ENCODE data around the gene MYH14.

Gene MYH14

DNA sequence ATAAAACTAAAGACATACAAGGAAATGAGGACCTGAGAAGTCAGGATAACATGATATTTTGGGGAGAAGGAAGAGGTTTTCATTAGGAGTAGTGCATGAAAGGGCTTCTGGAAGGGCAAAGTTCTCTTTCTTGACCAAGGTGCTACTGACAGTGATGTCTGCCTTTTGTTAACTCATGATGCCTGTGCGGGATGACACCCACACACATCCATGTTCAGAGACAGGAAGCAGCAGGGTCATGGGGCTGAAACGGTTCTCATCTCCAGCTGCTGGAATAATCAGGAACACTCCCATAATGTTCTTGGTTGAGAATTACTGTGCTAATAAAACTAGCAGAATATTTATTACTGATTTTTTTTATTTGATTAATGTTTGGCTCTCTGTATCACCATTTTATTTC, 96.6 kb downstream of the MYH14 start:
- DNase-seq = no peak

DNA sequence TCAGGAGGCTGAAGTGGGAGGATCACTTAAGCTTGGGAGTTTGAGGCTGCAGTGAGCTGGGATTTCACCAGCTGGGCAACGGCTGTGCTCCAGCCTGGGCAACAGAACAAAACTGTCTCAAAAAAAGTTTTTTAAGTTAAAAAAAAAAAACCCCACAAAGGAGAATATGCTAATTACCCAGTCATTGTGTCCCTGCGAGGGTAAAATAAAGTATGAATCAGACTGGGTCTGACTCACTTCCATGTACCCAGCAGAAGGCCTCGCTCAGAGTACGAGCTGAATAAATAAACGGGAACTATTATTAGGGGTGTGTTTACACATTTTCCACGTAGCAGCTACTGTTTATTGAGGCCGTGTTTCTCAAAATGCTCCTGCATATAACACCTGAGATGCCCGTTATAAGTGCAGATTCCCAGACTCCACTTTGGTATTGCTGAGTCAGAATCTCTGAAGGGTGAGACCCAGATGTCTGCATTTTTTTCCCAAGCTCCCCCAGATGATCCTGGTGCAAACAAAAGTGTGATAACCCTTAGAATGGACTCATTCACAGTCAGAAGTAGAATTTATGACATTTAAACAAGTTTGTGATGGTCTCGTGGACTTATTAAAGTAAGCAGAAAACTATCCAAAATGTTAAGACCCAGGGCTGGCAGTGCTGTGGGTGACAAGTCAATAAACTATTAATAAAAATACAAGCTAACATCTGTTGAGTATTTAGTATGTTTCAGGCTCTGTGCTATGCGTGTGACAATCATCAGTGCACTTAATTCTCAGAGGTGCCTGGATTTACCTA, 97.6 kb downstream of the MYH14 start:
- DNase-seq = no peak

DNA sequence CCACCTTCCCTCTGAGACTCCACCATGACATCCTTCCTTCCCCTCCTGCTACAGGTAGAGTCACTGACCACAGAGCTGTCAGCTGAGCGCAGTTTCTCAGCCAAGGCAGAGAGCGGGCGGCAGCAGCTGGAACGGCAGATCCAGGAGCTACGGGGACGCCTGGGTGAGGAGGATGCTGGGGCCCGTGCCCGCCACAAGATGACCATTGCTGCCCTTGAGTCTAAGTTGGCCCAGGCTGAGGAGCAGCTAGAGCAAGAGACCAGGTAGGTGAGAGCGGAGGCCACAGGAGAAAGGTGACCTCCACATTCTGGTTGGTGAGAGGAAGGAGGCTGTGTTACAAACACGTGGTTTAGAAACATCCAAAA, 98.2 kb downstream of the MYH14 start:
- DNase-seq = no peak

DNA sequence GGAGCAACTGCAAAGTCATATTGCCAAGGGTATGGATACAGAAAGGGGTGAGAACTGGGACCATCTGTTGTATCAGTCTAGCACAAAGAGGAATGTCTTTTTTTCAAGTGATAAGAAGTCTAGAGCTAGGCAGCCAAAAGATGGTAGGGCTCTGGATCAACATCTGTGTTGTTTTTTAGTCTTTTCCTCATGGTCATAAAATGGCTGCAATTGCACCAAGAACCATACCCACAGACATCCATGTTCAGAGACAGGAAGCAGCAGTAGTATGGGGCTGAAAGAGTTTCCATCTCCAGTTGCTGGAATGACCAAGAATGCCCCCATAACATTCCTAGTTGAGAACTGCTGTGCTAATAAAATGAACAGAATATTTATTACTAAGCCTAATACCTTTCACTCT, 100.1 kb downstream of the MYH14 start:
- DNase-seq = no peak

DNA sequence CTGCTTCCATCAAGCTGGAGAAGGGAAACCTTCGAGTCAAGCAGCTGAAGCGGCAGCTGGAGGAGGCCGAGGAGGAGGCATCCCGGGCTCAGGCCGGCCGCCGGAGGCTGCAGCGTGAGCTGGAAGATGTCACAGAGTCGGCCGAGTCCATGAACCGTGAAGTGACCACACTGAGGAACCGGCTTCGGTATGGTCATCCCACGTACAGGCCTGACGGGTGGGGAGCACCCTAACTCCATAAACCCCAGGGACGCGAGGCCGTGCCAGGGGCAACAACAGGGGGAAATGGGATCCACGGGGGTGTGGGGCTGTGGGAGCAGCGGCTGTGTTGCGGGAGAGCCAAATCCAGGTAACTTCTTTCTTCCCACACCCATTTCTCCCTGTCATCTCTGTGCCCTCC, 105.6 kb downstream of the MYH14 start:
- no peak for DNase-seq

DNA sequence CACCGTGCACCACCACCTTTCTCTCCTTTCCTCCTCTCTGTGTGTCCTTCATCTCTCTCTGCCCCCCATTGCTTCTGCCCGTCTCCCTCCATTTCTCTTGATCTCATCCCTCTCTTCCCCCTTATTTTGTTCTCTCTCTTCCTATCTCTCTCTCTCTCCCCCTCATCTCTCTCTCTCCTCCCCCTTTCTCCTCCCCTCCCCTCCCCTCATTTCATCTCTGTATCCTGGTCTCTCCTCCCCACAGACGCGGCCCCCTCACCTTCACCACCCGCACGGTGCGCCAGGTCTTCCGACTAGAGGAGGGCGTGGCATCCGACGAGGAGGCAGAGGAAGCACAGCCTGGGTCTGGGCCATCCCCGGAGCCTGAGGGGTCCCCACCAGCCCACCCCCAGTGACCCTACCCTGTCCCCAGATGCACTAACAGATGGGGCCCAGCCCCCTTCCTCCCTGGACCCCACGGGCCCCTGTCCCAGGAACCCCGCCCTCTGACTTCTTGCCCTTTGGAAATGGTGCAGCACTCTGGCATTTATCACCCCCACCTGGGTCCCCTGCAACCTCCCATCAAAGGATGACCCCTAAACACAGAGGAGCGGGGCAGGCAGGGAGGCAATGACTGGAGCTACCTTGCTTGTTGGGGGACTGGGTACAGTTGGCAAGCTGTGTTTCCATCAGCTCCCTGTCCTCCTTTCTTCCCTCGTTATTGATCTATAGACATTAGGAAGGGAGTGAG, 106.1 kb downstream of the MYH14 start:
- DNase-seq = no peak

DNA sequence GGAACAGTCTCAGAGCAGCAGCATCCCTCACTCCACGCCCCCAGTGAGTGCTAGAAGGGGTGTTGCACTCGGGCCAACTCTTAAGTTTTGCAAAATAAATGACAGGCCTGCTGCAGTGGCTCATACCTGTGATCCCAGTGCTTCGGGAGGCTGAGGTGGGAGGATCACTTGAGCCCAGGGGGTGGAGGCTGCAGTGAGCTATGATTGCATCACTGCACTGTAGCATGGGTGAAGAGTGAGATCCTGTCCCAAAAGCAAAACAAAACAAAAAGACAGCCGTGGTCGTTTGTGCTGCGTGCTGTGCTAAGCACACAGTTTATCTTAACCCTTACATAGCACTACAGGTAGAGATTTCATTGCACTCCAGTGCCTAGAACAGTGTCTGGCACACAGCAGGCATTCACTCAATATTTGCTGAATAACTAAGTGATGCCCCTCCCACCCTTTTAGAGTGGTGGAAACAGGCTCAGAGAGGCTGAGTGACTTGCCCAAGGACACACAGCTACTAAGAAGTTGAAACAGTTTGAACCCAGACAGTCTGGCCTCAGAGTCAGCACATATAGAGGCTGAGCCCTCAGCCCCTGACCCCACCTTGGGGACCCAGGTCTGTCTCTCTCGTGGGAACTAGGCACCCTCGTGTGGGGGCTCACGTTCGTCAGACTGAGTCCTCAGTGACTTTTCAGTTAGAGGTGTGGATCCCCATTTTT, 107.5 kb downstream of the MYH14 start:
- no peak for DNase-seq

DNA sequence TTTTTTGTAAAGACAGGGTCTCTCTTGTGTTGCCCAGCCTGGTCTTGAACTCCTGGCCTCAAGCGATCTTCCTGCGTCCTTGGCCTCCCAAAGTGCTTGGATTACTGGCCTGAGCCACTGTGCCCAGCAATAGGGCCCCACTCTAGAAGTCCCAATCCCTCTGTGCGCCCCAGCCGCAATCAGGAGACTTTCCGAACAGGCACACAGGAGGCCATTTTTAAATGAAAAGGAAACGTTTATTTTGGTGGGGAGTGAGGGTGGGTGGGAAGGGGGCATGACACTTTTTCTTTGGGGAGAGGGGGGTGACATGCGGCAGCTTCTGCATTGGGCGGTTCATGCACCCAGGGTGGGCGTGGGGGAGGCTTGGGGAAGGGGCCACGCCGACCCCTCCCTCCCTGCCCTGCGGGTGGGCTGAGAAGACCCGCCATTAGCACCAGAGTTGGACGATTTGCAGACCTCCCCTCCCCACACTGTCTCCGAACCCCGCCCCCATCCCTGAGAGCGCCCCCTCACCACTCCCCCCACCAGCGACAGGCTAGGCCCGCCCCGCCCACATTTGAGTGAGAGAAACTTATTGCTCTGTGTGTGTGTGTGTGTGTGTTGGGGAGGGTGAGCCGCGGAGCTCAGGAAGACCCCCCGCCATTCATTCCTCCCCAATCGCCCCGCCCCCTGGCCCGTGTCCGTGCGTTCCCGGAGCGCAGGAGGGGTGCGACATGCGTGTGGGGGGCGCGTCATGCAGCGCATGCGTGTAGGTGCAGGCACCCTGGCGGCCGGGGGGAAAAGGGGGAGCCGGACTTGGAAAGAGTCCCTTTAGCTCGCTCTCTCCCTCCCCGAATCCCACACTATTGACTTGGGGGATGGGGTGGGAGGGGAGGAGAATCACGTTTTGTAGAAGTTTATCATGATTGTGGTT, 108.6 kb downstream of the MYH14 start:
- no peak for DNase-seq

DNA sequence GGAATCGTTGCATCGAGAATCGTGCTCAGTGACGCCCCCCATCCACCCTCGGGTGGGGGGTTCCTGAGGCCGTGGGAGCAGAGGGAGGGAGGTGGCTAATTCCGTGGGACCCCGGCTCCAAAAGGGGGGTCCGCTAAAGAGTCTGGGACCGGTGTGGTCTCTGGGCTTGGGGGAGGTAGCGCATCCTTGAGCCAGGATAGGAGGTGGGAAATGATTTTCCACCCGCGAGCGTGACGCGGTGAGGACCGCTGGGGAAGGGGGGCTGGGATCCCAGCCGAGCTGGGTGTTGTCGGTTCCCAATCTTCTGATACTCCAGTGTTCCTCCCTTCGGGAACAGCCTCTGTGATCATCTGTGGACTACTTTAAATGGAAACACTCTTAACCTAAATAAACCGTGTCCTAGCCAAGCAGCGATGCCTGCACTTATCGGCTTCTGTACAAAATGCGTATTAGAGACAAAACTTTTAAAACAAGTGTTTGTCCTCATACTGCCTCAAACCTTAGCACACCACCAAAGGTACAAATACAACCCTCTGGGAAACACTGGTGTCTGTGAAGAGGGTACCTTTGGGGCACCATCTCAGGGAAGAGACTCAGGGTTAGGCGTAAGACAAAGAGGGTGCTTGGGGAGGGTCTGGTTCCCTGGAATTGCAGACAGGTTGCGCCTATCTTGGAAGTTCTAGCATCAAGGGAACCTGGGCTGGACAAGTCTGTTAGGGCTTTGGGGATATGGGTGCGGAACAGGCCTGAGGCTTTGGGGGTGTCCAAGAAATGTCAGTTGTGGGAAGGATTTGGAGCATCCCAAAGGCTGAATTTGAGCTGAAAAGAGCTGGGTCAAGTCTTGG, 109.8 kb downstream of the MYH14 start:
- DNase-seq = no peak

DNA sequence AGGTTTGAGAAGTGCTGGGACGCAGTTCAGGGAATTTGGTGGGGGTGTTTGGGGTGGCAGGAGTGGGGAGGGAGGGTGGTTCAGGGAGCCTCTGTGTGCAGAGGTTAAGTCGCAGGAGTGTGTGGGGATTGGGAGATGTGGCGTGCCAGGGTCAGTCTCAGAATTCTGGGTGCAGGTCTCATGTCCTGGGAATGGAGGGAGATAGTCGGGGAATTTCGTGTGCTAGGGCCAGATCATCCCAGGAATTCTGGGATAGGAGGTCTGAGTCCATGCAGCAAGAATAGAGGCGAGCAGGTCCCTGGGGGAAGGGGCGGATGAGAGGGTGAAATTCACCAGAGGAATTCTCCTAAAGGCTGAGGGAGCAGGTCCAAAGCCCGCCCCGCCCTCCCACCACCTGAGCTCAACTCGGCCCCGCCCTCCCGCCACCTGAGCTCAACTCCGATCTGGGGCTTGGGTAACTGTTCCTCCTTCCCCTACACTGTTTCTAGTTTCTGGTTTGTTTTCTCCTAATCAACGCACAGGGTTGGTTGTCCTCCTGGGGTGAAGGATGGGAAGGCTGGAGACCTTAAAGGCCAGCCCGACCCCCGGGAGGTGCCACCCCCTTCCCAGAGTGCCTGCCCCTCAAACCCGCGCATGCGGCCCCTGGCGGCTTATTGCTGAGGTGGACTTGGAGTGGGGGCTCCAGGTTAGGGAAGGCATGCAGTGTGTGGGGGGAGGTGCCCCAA, 110.6 kb downstream of the MYH14 start:
- no peak for DNase-seq

DNA sequence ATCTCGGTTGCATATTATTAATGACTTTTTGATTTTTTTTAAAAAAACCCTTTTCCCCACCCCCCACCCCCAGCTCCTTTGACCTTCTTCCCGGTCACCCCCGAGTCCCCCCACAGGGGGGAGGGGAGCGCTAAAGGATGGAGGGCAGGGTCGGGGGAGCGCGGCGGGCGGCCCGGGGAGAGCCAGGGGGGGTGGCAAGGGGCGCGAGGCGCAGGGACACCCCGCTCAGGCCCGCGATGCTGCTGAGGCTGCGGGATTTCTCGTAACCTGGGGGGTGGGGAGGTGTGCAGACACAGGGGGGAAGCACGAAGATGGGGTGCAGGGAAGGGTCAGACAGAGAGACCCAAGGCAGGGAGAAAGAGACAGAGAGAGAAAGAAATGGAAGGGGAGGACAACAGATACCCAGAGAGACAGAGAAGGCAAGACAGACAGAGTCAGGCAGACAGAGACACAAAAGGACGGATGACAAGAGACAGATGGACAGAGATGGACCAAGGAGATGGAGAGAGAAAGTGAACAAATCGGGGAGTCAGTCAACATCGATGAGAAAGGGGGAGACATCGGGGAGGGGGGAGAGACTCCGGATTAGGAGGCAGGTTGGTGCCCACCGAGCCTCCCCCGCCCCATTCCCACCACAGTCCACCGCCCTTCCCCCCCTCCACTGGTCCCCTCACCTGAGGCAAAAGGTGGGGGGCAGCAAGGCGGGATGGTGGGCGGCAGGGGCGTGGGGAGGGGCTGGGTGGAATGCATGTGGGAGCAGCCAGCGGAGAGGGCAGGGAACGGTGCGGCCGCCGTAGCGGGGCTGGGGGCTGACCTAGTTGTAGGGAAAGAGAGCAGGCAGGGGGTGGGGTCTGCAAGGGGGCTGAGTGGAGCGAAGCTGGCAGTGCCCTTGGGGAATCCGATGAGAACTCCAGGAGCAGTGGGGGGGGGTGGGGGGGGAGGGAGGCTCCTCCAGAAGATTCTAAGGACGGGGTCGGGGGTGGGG, 111.6 kb downstream of the MYH14 start:
- DNase-seq = no peak

DNA sequence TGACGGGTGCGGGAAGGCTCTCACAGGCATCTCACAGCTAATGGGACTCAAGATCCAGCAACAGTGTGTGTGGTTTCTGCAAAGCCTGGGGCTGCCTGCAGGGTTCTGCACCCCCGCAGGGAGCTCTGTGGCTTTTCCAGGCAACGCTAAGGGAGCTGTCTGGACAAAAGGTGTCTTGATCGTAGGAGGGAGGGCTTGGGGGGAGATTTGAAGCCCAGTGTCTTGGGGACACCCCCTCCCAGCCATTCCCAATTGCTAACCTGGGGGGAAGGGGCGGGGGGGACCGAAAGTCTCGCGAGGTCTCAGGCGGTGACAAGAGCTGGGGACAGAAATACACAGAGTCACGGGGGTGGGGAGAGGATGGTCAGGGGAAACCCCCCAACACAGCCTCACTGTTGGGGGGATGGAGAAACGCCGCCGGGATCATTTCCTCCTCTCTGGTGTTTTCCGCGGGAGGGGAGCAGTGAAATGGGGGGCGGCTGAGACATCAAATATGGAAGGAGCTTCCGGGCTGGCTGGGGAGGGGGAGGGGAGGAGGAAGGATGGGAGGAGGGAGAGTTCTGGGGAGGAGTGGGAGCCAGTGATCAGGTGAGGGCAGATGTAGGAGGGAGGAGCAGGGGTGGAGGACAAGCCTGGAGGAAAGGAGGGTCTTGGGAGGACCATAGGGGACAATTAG, 112.5 kb downstream of the MYH14 start:
- no peak for DNase-seq

DNA sequence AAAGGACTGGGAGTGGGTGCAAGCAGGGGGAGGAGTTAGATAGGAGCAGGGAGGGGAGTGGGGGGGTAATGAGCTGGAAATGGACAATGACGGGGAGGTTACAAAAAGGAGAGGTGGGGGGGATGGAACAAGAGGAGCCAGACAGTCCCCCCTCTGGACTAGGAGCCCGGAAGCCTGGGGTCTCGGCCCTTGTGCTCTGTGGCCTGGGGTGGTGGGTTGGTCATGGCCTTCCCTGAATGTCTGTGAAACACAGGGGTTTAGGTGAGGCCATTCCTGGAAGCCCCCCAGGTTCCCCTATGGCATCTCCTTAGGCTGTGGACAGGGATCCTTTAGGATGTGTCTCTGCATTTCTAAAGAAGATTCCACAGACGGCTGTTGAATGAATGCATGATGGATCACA, 113.7 kb downstream of the MYH14 start:
- no peak for DNase-seq

DNA sequence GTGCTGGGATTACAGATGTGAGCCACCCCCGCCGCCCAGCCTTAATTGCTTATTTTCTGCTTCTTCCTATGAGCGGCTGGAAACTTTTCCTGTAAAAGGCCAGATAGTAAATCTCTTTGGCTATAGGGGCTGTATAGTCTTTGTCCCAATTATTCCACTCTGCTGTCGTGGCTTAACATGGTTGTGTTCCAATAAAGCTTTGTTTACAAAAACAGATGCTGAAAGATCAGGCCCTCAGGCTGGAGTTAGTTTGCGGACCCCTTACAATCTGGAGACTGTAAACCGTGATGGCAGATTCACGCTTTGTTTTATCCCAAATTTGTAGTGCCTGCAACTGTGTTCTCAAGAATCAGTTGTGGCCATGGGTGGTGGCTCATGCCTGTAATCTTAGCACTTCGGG, 115.0 kb downstream of the MYH14 start:
- DNase-seq = no peak

DNA sequence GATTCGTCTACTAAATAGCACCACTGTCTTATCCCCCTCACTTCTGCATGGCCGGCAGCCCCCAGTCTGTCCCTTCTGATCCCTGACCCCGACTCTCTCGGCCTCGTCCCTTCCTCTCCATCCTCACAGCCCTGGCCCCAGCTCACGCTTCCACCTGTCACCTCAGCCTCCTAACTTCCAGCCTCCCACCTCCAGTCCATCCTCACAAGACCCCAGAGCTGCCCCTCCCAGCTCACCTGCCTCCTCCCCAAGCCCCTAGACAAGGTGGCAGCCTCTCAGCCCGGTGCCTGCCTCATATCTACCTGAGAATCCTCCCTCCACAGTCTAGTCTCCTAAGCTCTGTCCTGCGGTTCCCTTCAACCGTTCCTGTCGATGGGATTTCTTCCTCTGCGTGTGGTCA, 115.7 kb downstream of the MYH14 start:
- DNase-seq = no peak

DNA sequence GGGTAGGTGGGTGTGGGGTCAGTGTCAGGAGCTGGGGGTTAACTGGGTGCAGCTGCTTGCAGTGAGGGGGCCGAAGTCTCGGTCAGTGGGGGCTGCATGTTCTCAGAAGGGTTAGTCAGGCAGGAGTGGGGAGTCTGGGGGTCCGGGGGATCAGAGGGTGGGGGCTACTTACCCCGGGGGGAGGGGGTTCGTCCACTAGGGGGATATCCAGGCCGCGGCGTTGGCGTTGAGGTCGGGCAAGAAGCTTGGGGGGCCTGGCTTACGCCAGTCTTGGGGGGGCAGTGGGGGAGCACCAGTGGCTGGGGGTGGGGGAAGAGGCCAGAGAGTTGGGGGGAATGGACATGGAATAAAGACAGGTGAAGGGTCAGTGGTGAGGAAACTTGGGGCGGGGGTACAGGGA, 116.6 kb downstream of the MYH14 start:
- DNase-seq = no peak

DNA sequence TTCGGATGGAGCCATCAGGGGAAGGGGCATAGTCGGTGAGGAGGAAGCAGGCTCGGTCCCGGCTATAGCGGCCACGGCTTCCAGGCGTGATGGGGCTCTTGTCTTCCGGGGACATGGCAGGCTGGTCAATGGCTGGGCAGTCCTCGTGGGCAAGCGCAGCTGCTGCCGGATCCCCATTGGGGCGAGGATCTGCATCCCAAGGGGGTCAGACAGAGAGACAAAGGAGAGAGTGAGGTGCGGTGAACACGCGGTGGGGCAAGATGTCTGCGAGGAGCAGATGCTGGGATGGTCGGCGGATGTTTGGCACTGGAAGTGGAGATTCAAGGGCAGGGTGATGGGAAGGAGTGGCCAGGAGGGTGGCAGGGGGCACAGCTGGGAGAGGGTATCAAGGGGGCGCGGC, 117.2 kb downstream of the MYH14 start:
- no peak for DNase-seq

DNA sequence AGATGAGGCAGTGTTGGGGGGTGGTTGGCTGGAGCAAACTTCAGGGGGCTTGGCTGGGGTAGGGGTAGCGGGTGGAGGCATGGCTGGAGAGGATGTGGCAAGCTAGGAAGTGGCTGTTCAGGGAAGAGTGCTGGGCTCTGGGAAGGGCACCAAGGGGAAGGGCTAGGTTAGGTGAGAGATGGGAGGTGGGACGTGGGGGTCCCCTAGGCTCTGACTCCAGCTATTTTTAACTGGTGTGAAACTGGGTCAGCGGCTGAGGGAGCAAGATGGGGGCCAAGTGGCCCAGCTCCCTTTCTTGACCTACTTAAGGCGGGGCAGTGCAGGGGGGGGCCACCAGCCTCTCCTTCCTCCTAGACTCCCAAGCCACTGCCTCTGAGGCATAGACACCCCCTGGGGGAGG, 118.4 kb downstream of the MYH14 start:
- no peak for DNase-seq

DNA sequence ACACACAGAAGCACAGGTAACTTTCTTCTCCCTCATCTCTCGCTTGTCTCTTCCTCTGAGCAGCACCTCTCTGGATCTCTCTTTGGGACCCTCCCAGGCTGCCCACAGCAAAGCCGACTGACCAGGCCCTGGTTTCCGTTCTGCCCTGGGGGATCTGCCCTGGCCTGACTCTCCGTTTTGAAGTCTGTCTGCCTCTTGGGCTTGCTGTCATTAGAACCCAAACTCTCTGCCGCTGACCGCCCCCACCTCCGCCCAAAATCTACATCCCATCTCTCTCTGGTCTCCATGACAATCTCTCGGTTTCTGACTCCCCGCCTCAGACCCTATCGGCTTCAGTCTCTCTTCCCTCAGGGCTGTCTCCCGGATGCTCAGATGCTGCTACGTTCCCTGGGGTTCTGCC, 118.8 kb downstream of the MYH14 start:
- no peak for DNase-seq

Data from activated naive CD4-positive, alpha-beta T cell treated with anti-CD3 and anti-CD28 coated beads, Interleukin-2, amount 50 U/mL, for 16 hours (primary cell).